Tibial nerve (tissue), 3 donors: ENCODE data around the gene SDK1.

Experiments
- CTCF ChIP-seq, 5 experiments: fragments of 200-600 bp in 3 of 5; fragments of 450-650 bp in 2 of 5; sonication (generic) in 3 of 5; IDR thresholded peaks; one replicate each; pipeline ENCODE4 v1.5.1; 2016 to 2019; ENCODE audit warnings: antibody characterized with exemption in 5 of 5, mild to moderate bottlenecking in 3 of 5, moderate library complexity in 2 of 5
- POLR2A ChIP-seq, 2 donors: fragments of 450-650 bp; IDR thresholded peaks; one replicate each; pipeline ENCODE4 v1.6.1; 2017; ENCODE audit warnings: antibody characterized with exemption in 2 of 2, mild to moderate bottlenecking in 2 of 2, moderate library complexity in 2 of 2

GRCh38 chr7:3697472-3697871, 396.4 kb downstream of the SDK1 start:
- TF ChIP-seq CTCF (IDR thresholded peaks at IDR 0.05) = no peak
- TF ChIP-seq POLR2A (IDR thresholded peaks at IDR 0.05) = no peak
